Dermis blood vessel endothelial cell (primary cell): ENCODE data around the gene SMAGP. TPM values are rescaled to one million over a fixed set of nuclear protein-coding genes. Genes with fewer than 3 reads are reported as not detected.

Experiments
- DNase-seq: peaks from one replicate; pipeline ENCODE4 v3.0.0; 2010
- total RNA-seq: library from RNA; depleted of rRNA; stranded (reverse); fragments of >200 nt; gene quantifications from 2 replicates; pipeline ENCODE4 v1.2.3, GENCODE V29; 2014

Gene SMAGP
- total RNA-seq, 1 donor from 2014 or later = 15.1 TPM

DNA sequence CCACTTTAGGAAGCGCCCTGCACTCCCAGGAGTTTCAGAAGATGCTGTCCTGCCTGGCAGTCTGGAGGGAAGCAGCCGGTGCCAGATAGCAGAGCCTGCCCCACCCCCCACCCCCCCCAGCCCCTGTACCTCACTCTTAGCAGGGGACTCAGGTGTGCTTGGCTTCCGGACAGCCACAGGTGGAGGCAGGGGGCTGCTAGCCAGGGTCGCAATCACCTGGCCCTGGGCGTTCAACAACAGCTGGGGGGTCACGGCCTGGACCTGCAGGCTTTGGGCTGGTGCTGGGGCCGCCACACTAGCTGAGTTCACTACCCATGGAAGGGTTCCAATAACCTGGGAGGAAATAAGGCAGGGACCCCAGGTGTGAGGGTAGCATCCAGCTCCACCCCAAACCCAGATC is 74.4 kb downstream of the SMAGP start:
- DNase-seq = no peak

Other genes with a start within 250 kb of the SMAGP start
- 33.9 and 36.8 TPM in 2 replicates for gene SLC11A2, start 244.0 kb downstream of the SMAGP start, total RNA-seq
- 35.2 and 39.9 TPM in 2 replicates for gene LETMD1, start 222.1 kb downstream of the SMAGP start, total RNA-seq
- 28.4 and 29.3 TPM in 2 replicates for gene CSRNP2, start 186.8 kb downstream of the SMAGP start, total RNA-seq
- 10.9 and 20.8 TPM in 2 replicates for gene TFCP2, start 97.3 kb downstream of the SMAGP start, total RNA-seq
- 2.6 and 4.8 TPM in 2 replicates for gene POU6F1, start 52.4 kb downstream of the SMAGP start, total RNA-seq
- gene DAZAP2, start 31.6 kb downstream of the SMAGP start, total RNA-seq = 78.6 and 129 TPM in 2 replicates
- not detected in 2 replicates for gene BIN2, start 53.8 kb upstream of the SMAGP start, total RNA-seq
- gene CELA1, start 76.3 kb upstream of the SMAGP start, total RNA-seq = not detected in 2 replicates
- 19.9 and 38.8 TPM in 2 replicates for gene GALNT6, start 121.0 kb upstream of the SMAGP start, total RNA-seq
- gene SLC4A8, start 154.4 kb upstream of the SMAGP start, total RNA-seq = 1.3 and 1.7 TPM in 2 replicates